CD4-positive, alpha-beta T cell treated with Interferon gamma for 1 hour (primary cell): ENCODE measurements around the gene POU1F1.
"Not testable (repeated sequence)": the region's sequence is repeated elsewhere in the genome, so short reads cannot be mapped to it uniquely, and the experiment has no call there.

Source experiments
- DNase-seq: peaks from one replicate; pipeline ENCODE4 v3.0.0-alpha.2; 2020

The POU1F1 gene

GRCh38 chr3:87276484-87276883 lies at the start of gene POU1F1:
POU1F1 (minus strand) TSS chr3:87276584; CDS start chr3:87276462, 122 bp downstream.
- no peak for DNase-seq

- DNase-seq = no peak
Observed at GRCh38 chr3:87324609-87325008, 48.2 kb upstream of the POU1F1 start.

- no peak for DNase-seq
Observed at GRCh38 chr3:87320756-87321626, 44.6 kb upstream of the POU1F1 start.

GRCh38 chr3:87318617-87319021 lies 42.2 kb upstream of the POU1F1 start:
- no peak for DNase-seq

- no peak for DNase-seq
Observed at GRCh38 chr3:87317779-87318178, 41.4 kb upstream of the POU1F1 start.

GRCh38 chr3:87313641-87314040 lies 37.3 kb upstream of the POU1F1 start:
- DNase-seq = no peak

GRCh38 chr3:87311309-87311708 lies 34.9 kb upstream of the POU1F1 start:
- DNase-seq = no peak

GRCh38 chr3:87309601-87310000 lies 33.2 kb upstream of the POU1F1 start:
- no peak for DNase-seq

GRCh38 chr3:87307805-87308204 lies 31.4 kb upstream of the POU1F1 start:
- no peak for DNase-seq

- DNase-seq = no peak
Observed at GRCh38 chr3:87305517-87305916, 29.1 kb upstream of the POU1F1 start.

- DNase-seq = not testable (repeated sequence)
Observed at GRCh38 chr3:87305031-87305430, 28.6 kb upstream of the POU1F1 start.

- DNase-seq = no peak
Observed at GRCh38 chr3:87298111-87298718, 21.8 kb upstream of the POU1F1 start.

GRCh38 chr3:87288446-87288845 lies 12.1 kb upstream of the POU1F1 start:
- no peak for DNase-seq

GRCh38 chr3:87287011-87287410 lies 10.6 kb upstream of the POU1F1 start:
- no peak for DNase-seq

GRCh38 chr3:87272718-87273341 lies 3.6 kb downstream of the POU1F1 start:
- no peak for DNase-seq

GRCh38 chr3:87270908-87271700 lies 5.3 kb downstream of the POU1F1 start:
- no peak for DNase-seq

- no peak for DNase-seq
Observed at GRCh38 chr3:87269723-87270122, 6.7 kb downstream of the POU1F1 start.

- no peak for DNase-seq
Observed at GRCh38 chr3:87268646-87269211, 7.7 kb downstream of the POU1F1 start.

- no peak for DNase-seq
Observed at GRCh38 chr3:87267953-87268645, 8.3 kb downstream of the POU1F1 start.

GRCh38 chr3:87261925-87262324 lies 14.5 kb downstream of the POU1F1 start:
- no peak for DNase-seq

GRCh38 chr3:87260270-87260669 lies 16.1 kb downstream of the POU1F1 start:
- no peak for DNase-seq

GRCh38 chr3:87250009-87250408 lies 26.4 kb downstream of the POU1F1 start:
- DNase-seq = no peak
